ENCODE data around the gene TM9SF1. TPM values are rescaled to one million over a fixed set of nuclear protein-coding genes. Genes with fewer than 3 reads are reported as not detected.

Gene TM9SF1
- total and polyA plus RNA-seq, 2 of the 13 experiments (the other 11 are each of a cell fraction or from before 2014, with no cell fraction given), result 83.2 to 110 TPM

DNA sequence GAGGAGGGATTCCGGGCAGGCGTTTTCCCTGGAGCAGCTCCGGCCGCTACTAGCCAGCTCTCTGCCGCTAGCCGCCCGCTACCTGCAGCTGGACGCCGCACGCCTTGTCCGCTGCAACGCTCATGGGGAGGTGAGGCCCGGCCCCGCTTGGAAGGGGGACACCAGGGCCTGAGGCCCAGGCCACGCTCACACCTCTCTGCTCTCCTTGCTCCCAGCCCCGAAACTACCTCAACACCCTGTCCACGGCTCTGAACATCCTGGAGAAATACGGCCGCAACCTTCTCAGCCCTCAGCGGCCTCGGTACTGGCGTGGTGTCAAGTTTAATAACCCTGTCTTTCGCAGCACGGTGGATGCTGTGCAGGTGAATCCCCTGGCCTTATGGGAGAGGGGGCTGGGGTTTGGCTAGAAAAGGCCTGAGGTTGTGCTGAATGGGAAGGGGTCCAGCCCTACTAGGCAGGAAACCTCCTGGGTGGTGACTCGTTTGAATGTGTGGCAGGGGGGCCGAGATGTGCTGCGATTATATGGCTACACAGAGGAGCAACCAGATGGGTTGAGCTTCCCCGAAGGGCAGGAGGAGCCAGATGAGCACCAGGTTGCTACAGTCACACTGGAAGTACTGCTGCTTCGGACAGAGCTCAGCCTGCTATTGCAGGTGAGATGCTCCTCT lies 47.3 kb downstream of the TM9SF1 start (continued):
- TF ChIP-seq, protein P1, sequence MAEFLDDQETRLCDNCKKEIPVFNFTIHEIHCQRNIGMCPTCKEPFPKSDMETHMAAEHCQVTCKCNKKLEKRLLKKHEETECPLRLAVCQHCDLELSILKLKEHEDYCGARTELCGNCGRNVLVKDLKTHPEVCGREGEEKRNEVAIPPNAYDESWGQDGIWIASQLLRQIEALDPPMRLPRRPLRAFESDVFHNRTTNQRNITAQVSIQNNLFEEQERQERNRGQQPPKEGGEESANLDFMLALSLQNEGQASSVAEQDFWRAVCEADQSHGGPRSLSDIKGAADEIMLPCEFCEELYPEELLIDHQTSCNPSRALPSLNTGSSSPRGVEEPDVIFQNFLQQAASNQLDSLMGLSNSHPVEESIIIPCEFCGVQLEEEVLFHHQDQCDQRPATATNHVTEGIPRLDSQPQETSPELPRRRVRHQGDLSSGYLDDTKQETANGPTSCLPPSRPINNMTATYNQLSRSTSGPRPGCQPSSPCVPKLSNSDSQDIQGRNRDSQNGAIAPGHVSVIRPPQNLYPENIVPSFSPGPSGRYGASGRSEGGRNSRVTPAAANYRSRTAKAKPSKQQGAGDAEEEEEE (CRISPR knock-in tag; IDR thresholded peaks at IDR 0.05; ENCODE audit: borderline replicate concordance), result no peak
- TF ChIP-seq TCF7 (IDR thresholded peaks at IDR 0.05; ENCODE audit: low read depth) (no peak), SRSF9 (IDR thresholded peaks at IDR 0.05; ENCODE audit: borderline replicate concordance, insufficient read depth, low read depth, low read length, poor library complexity, severe bottlenecking) (no peak), ZNF260 (CRISPR knock-in tag; IDR thresholded peaks at IDR 0.05; ENCODE audit: borderline replicate concordance, low read depth) (no peak), FOXK1 (CRISPR knock-in tag; IDR thresholded peaks at IDR 0.05; ENCODE audit: borderline replicate concordance, low read depth) (no peak), SP1 (IDR thresholded peaks at IDR 0.05) (peak; percentile 36; the same call in 1 of the 2 replicates), SP1 (CRISPR knock-in tag; IDR thresholded peaks at IDR 0.05) (no peak), ZNF670 (CRISPR knock-in tag; IDR thresholded peaks at IDR 0.05; ENCODE audit: borderline replicate concordance) (no peak), PAX8 (CRISPR knock-in tag; IDR thresholded peaks at IDR 0.05; ENCODE audit: borderline replicate concordance) (peak; percentile 46; the same call in 1 of the 2 replicates), ZBTB20 (CRISPR knock-in tag; IDR thresholded peaks at IDR 0.05; ENCODE audit: borderline replicate concordance, low read depth) (peak; percentile 37; the same call in 1 of the 2 replicates), ZFY (CRISPR knock-in tag; IDR thresholded peaks at IDR 0.05) (peak; percentile 85), ATF7-NPFF (CRISPR knock-in tag; IDR thresholded peaks at IDR 0.05; ENCODE audit: low read depth) (peak; percentile 18; the same call in 1 of the 2 replicates), ZNF570 (CRISPR knock-in tag; IDR thresholded peaks at IDR 0.05; ENCODE audit: borderline replicate concordance) (0 out of 2 replicates have a peak, but pooled peaks have one; percentile 83), ZNF331 (CRISPR knock-in tag; IDR thresholded peaks at IDR 0.05) (no peak), ZNF598 (CRISPR knock-in tag; IDR thresholded peaks at IDR 0.05; ENCODE audit: borderline replicate concordance) (peak; percentile 93), MEF2D (CRISPR knock-in tag; IDR thresholded peaks at IDR 0.05) (peak; percentile 79)
- TF ChIP-seq, protein P2, sequence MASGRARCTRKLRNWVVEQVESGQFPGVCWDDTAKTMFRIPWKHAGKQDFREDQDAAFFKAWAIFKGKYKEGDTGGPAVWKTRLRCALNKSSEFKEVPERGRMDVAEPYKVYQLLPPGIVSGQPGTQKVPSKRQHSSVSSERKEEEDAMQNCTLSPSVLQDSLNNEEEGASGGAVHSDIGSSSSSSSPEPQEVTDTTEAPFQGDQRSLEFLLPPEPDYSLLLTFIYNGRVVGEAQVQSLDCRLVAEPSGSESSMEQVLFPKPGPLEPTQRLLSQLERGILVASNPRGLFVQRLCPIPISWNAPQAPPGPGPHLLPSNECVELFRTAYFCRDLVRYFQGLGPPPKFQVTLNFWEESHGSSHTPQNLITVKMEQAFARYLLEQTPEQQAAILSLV (CRISPR knock-in tag; IDR thresholded peaks at IDR 0.05; ENCODE audit: borderline replicate concordance), result peak; percentile 84; the same call in 1 of the 2 replicates
- TF ChIP-seq, protein P3, sequence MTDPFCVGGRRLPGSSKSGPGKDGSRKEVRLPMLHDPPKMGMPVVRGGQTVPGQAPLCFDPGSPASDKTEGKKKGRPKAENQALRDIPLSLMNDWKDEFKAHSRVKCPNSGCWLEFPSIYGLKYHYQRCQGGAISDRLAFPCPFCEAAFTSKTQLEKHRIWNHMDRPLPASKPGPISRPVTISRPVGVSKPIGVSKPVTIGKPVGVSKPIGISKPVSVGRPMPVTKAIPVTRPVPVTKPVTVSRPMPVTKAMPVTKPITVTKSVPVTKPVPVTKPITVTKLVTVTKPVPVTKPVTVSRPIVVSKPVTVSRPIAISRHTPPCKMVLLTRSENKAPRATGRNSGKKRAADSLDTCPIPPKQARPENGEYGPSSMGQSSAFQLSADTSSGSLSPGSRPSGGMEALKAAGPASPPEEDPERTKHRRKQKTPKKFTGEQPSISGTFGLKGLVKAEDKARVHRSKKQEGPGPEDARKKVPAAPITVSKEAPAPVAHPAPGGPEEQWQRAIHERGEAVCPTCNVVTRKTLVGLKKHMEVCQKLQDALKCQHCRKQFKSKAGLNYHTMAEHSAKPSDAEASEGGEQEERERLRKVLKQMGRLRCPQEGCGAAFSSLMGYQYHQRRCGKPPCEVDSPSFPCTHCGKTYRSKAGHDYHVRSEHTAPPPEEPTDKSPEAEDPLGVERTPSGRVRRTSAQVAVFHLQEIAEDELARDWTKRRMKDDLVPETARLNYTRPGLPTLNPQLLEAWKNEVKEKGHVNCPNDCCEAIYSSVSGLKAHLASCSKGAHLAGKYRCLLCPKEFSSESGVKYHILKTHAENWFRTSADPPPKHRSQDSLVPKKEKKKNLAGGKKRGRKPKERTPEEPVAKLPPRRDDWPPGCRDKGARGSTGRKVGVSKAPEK (CRISPR knock-in tag; IDR thresholded peaks at IDR 0.05; ENCODE audit: borderline replicate concordance), result 0 out of 2 replicates have a peak, but pooled peaks have one; percentile 51
- TF ChIP-seq, protein P4, sequence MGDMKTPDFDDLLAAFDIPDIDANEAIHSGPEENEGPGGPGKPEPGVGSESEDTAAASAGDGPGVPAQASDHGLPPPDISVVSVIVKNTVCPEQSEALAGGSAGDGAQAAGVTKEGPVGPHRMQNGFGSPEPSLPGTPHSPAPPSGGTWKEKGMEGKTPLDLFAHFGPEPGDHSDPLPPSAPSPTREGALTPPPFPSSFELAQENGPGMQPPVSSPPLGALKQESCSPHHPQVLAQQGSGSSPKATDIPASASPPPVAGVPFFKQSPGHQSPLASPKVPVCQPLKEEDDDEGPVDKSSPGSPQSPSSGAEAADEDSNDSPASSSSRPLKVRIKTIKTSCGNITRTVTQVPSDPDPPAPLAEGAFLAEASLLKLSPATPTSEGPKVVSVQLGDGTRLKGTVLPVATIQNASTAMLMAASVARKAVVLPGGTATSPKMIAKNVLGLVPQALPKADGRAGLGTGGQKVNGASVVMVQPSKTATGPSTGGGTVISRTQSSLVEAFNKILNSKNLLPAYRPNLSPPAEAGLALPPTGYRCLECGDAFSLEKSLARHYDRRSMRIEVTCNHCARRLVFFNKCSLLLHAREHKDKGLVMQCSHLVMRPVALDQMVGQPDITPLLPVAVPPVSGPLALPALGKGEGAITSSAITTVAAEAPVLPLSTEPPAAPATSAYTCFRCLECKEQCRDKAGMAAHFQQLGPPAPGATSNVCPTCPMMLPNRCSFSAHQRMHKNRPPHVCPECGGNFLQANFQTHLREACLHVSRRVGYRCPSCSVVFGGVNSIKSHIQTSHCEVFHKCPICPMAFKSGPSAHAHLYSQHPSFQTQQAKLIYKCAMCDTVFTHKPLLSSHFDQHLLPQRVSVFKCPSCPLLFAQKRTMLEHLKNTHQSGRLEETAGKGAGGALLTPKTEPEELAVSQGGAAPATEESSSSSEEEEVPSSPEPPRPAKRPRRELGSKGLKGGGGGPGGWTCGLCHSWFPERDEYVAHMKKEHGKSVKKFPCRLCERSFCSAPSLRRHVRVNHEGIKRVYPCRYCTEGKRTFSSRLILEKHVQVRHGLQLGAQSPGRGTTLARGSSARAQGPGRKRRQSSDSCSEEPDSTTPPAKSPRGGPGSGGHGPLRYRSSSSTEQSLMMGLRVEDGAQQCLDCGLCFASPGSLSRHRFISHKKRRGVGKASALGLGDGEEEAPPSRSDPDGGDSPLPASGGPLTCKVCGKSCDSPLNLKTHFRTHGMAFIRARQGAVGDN (CRISPR knock-in tag; IDR thresholded peaks at IDR 0.05), result peak; percentile 27; the same call in 1 of the 2 replicates
